CD14-positive monocyte (primary cell): ENCODE results near the gene NEMP1. TPM values are rescaled to one million over a fixed set of nuclear protein-coding genes. Genes with fewer than 3 reads are reported as not detected.

ENCODE experiments used
- DNase-seq, 3 donors: peaks; one replicate each; pipeline ENCODE4 v3.0.0-alpha.2; 2011 to 2022
- H2AFZ ChIP-seq: 2 replicates; pipeline ENCODE4 v1.6.0; 2012; ENCODE audit warnings: mild to moderate bottlenecking, low read depth, low read length, inconsistent platforms; ENCODE audit not compliant: insufficient read depth, poor library complexity, severe bottlenecking
- H3K27ac ChIP-seq, 2 donors: 1 replicate in 1 of 2; 2 replicates in 1 of 2; pipeline ENCODE4 v1.5.1; 2012 to 2013; ENCODE audit warnings: low read length in 2 of 2, control low read depth in 1 of 2, inconsistent platforms in 1 of 2, low read depth in 1 of 2, mild to moderate bottlenecking in 1 of 2
- H3K27me3 ChIP-seq, 2 donors: one replicate each; pipeline versions ENCODE4 v1.6.0 to v1.6.1; 2011 to 2013; ENCODE audit warnings: low read length in 2 of 2; ENCODE audit not compliant: control insufficient read depth in 2 of 2, insufficient read depth in 2 of 2
- H3K36me3 ChIP-seq, 2 donors: replicated peaks in 1 of 2; 1 replicate in 1 of 2; 2 replicates in 1 of 2; pipeline versions ENCODE4 v1.5.1 to v1.6.1; 2012 to 2013; ENCODE audit warnings: low read length in 2 of 2, control low read depth in 1 of 2, inconsistent platforms in 1 of 2, mild to moderate bottlenecking in 1 of 2; ENCODE audit not compliant: insufficient read depth in 2 of 2, control insufficient read depth in 1 of 2
- H3K4me1 ChIP-seq, 2 donors: 1 replicate in 1 of 2; 2 replicates in 1 of 2; pipeline versions ENCODE4 v1.5.1 to v1.6.1; 2012 to 2013; ENCODE audit warnings: low read length in 2 of 2, control low read depth in 1 of 2, inconsistent platforms in 1 of 2, mild to moderate bottlenecking in 1 of 2, moderate library complexity in 1 of 2; ENCODE audit not compliant: insufficient read depth in 2 of 2, control insufficient read depth in 1 of 2
- H3K4me2 ChIP-seq: replicated peaks from 2 replicates; pipeline ENCODE3; 2012; ENCODE audit warnings: low read length, moderate library complexity, mild to moderate bottlenecking; ENCODE audit not compliant: poor library complexity, severe bottlenecking; ENCODE audit errors: extremely low read depth
- H3K4me3 ChIP-seq, 3 experiments: fragments of 200-600 bp in 1 of 3; sonication (generic) in 1 of 3; replicated peaks in 1 of 3; 1 replicate in 2 of 3; 2 replicates in 1 of 3; pipeline ENCODE4 v1.5.1; 2011 to 2013; ENCODE audit warnings: low read length in 3 of 3, mild to moderate bottlenecking in 3 of 3, control low read depth in 2 of 3, low read depth in 2 of 3, inconsistent platforms in 1 of 3, moderate library complexity in 1 of 3
- H3K79me2 ChIP-seq: 2 replicates; pipeline ENCODE4 v1.6.0; 2012; ENCODE audit warnings: mild to moderate bottlenecking, control low read depth, inconsistent platforms, low read length, moderate library complexity; ENCODE audit not compliant: insufficient read depth
- H3K9ac ChIP-seq: 2 replicates; pipeline ENCODE4 v1.6.0; 2017; ENCODE audit warnings: low read length, mild to moderate bottlenecking; ENCODE audit not compliant: insufficient read depth, poor library complexity, severe bottlenecking
- H3K9me3 ChIP-seq, 2 donors: replicated peaks in 1 of 2; 1 replicate in 1 of 2; 2 replicates in 1 of 2; pipeline versions ENCODE4 v1.5.1 to v1.6.1; 2012 to 2013; ENCODE audit warnings: low read length in 2 of 2, control low read depth in 1 of 2; ENCODE audit not compliant: control insufficient read depth in 1 of 2, insufficient read depth in 1 of 2
- H4K20me1 ChIP-seq: 2 replicates; pipeline ENCODE4 v1.6.0; 2012; ENCODE audit warnings: mild to moderate bottlenecking, low read length, control low read depth, moderate library complexity; ENCODE audit not compliant: insufficient read depth
- H3K27ac Mint-ChIP-seq, 7 donors: one replicate each; pipeline ENCODE4 v1.8.0; 2020; ENCODE audit warnings: mild to moderate bottlenecking in 7 of 7, mixed read lengths in 7 of 7, moderate library complexity in 6 of 7, inconsistent platforms in 2 of 7
- H3K27me3 Mint-ChIP-seq, 3 donors: one replicate each; pipeline ENCODE4 v1.8.0; 2021 to 2022; ENCODE audit warnings: low read depth in 3 of 3, mild to moderate bottlenecking in 3 of 3, mixed read lengths in 3 of 3, moderate library complexity in 3 of 3, inconsistent platforms in 1 of 3
- H3K36me3 Mint-ChIP-seq, 2 donors: one replicate each; pipeline ENCODE4 v1.8.0; 2020; ENCODE audit warnings: mixed read lengths in 2 of 2, inconsistent platforms in 1 of 2, mild to moderate bottlenecking in 1 of 2
- H3K4me1 Mint-ChIP-seq: one replicate; pipeline ENCODE4 v1.8.0; 2020; ENCODE audit warnings: mild to moderate bottlenecking, mixed read lengths
- H3K4me3 Mint-ChIP-seq, 2 donors: one replicate each; pipeline ENCODE4 v1.8.0; 2020; ENCODE audit warnings: mild to moderate bottlenecking in 2 of 2, mixed read lengths in 2 of 2, moderate library complexity in 1 of 2
- H3K9me3 Mint-ChIP-seq, 7 donors: one replicate each; pipeline ENCODE4 v1.8.0; 2020 to 2022; ENCODE audit warnings: mixed read lengths in 7 of 7, mild to moderate bottlenecking in 6 of 7, moderate library complexity in 6 of 7, inconsistent platforms in 2 of 7
- WGBS: methylation state at CpG from one replicate; pipeline ENCODE4 v1.1.5; 2013; ENCODE audit warnings: missing lambda C conversion rate; ENCODE audit not compliant: insufficient coverage; 5-methylcytosine and 5-hydroxymethylcytosine counted together
- intact Hi-C, 2 donors: fragments of 100-400 bp; cut with micrococcal nuclease; formaldehyde crosslinking; loops; one replicate each; pipeline versions ENCODE4 v1.15.0 to v1.15.1; 2023
- polyA plus RNA-seq, 3 donors: library from polyadenylated mRNA; depleted of rRNA in 1 of 3; unstranded in 2 of 3; stranded (reverse) in 1 of 3; fragments of 300-500 nt in 2 of 3; fragments of >200 nt in 1 of 3; fragmentation: Illumina TruSeq in 2 of 3; gene quantifications; 1 replicate in 2 of 3; 2 replicates in 1 of 3; pipeline ENCODE4 v1.2.3, GENCODE V29; 2012 to 2021
- TF ChIP-seq, protein P1 (sequence below): fragments of 200-600 bp; IDR thresholded peaks from one replicate; pipeline ENCODE4 v1.8.0; 2022; ENCODE audit warnings: antibody characterized with exemption, mild to moderate bottlenecking

The NEMP1 gene
- polyA plus RNA-seq, 3 donors, result 1.9 to 4.6 (median 2.2) TPM

DNA sequence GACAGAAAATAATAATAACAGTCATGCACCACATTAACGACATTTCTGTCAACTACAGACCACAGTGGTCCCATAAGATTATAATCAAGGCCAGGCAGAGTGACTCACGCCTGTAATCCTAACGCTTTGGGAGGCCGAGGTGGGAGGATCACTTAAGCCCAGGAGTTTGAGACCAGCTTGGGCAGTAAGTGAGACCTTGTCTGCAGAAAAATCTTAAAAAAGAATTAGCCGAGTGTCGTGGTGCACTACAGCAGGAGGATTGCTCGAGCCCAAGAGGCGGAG, 18.9 kb upstream of the NEMP1 start:
- no peak overlapping the region for H2AFZ ChIP-seq

DNA sequence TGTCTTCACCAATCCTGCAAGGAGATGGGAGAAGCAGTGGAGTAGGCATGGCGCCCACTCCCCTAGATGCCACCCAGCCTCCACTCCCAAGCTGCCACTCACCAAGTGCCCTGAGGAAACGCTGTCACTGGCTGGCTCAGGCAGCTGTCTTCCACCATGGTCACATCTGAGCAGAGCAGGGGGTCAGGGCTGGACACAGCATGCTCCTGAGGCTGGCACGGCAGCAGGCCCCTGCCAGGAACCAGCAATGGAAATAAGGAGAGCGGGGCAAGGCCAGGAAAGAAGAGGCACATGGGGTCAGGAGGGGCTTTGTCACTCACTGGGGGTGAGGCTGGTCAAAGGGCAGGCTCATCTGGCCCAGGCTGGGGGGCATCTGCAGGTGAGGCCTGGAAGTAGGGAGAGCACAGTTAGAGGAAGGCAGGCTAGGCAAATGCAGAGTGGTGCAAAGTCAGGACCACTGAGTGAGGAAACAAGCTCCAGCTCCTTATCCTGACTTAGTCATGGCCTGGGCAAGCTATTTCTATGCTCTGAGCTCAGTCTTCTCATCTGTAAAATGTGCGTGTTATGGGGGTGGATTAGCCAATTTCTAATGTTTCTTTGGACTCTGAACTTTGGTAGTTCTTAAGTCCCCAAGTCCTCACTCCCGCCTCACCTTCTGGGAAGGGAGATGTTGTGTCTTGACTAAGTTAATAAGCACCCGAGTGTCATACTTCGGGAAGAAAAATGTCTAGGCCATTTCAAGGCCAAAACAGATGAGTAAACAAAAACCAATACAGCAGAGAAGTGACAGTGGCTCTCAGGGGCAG, 18.4 kb upstream of the NEMP1 start:
- H3K36me3 Mint-ChIP-seq, result peaks cover 77 to 79% of the 10 kb centered on the region in 2 donors
- no peak for DNase-seq
- H3K9me3 Mint-ChIP-seq, result no peaks in the 10 kb centered on the region
- H3K4me3 ChIP-seq, result no peak overlapping the region
- intact Hi-C loops, result no loop called here
- peaks cover 7% of the 10 kb centered on the region for H3K79me2 ChIP-seq
- peaks cover 36% of the 10 kb centered on the region for H3K4me1 Mint-ChIP-seq
- peaks cover 17 to 22% of the 10 kb centered on the region in 2 donors for H3K4me1 ChIP-seq
- H3K27ac Mint-ChIP-seq, result peak overlapping the region in 5 of 7 donors; percentile 25 to 77 (median 63)
- H3K9me3 ChIP-seq, result no peaks in the 10 kb centered on the region
- H2AFZ ChIP-seq, result no peak overlapping the region
- no peak overlapping the region for H3K9ac ChIP-seq
- 82% methylated on average over 3 of the region's 8 CpGs for WGBS
- H3K27ac ChIP-seq, result peak overlapping the region in 1 of 2 donors; percentile 11
- H3K36me3 ChIP-seq, result peaks cover 62 to 82% of the 10 kb centered on the region in 2 donors
- no peaks in the 10 kb centered on the region for H3K27me3 ChIP-seq
- H4K20me1 ChIP-seq, result peaks cover 99% of the 10 kb centered on the region
- H3K27me3 Mint-ChIP-seq, result peaks cover 0 to 4% (median 0%) of the 10 kb centered on the region in 3 donors
- no peak overlapping the region for H3K4me3 Mint-ChIP-seq
- TF ChIP-seq, protein P1, sequence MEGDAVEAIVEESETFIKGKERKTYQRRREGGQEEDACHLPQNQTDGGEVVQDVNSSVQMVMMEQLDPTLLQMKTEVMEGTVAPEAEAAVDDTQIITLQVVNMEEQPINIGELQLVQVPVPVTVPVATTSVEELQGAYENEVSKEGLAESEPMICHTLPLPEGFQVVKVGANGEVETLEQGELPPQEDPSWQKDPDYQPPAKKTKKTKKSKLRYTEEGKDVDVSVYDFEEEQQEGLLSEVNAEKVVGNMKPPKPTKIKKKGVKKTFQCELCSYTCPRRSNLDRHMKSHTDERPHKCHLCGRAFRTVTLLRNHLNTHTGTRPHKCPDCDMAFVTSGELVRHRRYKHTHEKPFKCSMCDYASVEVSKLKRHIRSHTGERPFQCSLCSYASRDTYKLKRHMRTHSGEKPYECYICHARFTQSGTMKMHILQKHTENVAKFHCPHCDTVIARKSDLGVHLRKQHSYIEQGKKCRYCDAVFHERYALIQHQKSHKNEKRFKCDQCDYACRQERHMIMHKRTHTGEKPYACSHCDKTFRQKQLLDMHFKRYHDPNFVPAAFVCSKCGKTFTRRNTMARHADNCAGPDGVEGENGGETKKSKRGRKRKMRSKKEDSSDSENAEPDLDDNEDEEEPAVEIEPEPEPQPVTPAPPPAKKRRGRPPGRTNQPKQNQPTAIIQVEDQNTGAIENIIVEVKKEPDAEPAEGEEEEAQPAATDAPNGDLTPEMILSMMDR, result no peak
- H3K4me2 ChIP-seq, result no peak overlapping the region

More for the DNA sequence above, 18.9 kb upstream of the NEMP1 start:
- peaks cover 64 to 82% of the 10 kb centered on the region in 2 donors for H3K36me3 ChIP-seq
- Mint-ChIP-seq H3K27me3 (peaks cover 0 to 2% (median 0%) of the 10 kb centered on the region in 3 donors), H3K9me3 (no peaks in the 10 kb centered on the region), H3K4me1 (peaks cover 41% of the 10 kb centered on the region), H3K36me3 (peaks cover 79% of the 10 kb centered on the region in 2 donors), H3K27ac (peak overlapping the region in 2 of 7 donors; percentile 13 to 55), H3K4me3 (no peak overlapping the region)
- no peaks in the 10 kb centered on the region for H3K9me3 ChIP-seq
- DNase-seq, result no peak
- H3K4me1 ChIP-seq, result peaks cover 22 to 28% of the 10 kb centered on the region in 2 donors
- TF ChIP-seq, protein P1, result no peak
- no peak overlapping the region for H3K27ac ChIP-seq
- intact Hi-C loops, result no loop called here
- H3K4me3 ChIP-seq, result no peak overlapping the region
- peaks cover 7% of the 10 kb centered on the region for H3K79me2 ChIP-seq
- H4K20me1 ChIP-seq, result peaks cover 99% of the 10 kb centered on the region
- no peaks in the 10 kb centered on the region for H3K27me3 ChIP-seq
- no peak overlapping the region for H3K4me2 ChIP-seq
- WGBS, result 99% methylated on average over 8 of the region's 8 CpGs
- H3K9ac ChIP-seq, result no peak overlapping the region
